ENCODE measurements around the gene CEP192. TPM values are rescaled to one million over a fixed set of nuclear protein-coding genes. Genes with fewer than 3 reads are reported as not detected.

The CEP192 gene
- total and polyA plus RNA-seq, 2 donors from 2014 or later: 4.9 to 31.7 TPM

DNA sequence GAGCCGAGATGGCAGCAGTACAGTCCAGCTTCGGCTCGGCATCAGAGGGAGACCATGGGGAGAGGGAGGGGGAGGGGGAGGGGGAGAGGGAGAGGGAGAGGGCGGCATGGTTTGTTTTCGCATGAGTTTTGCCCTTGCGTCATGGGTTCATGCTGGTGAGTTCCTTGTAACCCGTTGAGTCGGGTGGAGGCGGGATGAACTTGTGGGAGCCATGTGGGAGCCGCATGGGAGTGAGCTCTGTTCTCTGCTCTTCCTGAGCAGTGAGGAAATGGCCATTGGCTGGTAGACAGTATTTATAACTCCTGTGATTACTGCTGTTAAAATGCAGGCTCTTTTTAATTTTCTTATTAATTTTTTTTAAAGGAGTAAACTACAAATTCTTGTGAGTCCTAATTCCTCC lies 108.0 kb downstream of the CEP192 start:
- intact Hi-C loops (cut with DNase I): no loop called here
- FAIRE-seq (no peak), DNase-seq (no peak)
- H3K9me3 ChIP-seq (ENCODE audit: control insufficient read depth in 2 of 3, insufficient read depth in 1 of 3, low read length in 3 of 3): no peaks in the 10 kb centered on the region
- no peak overlapping the region for H3K4me3 ChIP-seq (ENCODE audit: low read length in 3 of 3)
- H3K4me1 ChIP-seq (ENCODE audit: control insufficient read depth in 2 of 3, insufficient read depth in 2 of 3, low read depth in 1 of 3, low read length in 3 of 3): no peaks in the 10 kb centered on the region
- no peak for TF ChIP-seq CTCF (IDR thresholded peaks at IDR 0.05; ENCODE audit: borderline replicate concordance, extremely low read depth, insufficient read depth)
- H3K9ac ChIP-seq (ENCODE audit: low read length in 3 of 3): no peak overlapping the region
- no peak overlapping the region for H3K27ac ChIP-seq (ENCODE audit: low read depth in 2 of 2, low read length in 2 of 2)
- H3K27me3 ChIP-seq (ENCODE audit: control insufficient read depth, insufficient read depth, low read length): no peaks in the 10 kb centered on the region
- H3K36me3 ChIP-seq (ENCODE audit: control insufficient read depth in 2 of 3, insufficient read depth in 3 of 3, low read length in 3 of 3): peaks cover 5 to 31% (median 23%) of the 10 kb centered on the region in 3 donors

GRCh38 chr18:13100942-13101658 lies 109.9 kb downstream of the CEP192 start:
- FAIRE-seq (no peak), DNase-seq (no peak)
- H3K4me3 ChIP-seq (ENCODE audit: low read length in 3 of 3): no peak overlapping the region
- TF ChIP-seq CTCF (IDR thresholded peaks at IDR 0.05; ENCODE audit: borderline replicate concordance, extremely low read depth, insufficient read depth): no peak
- no peaks in the 10 kb centered on the region for H3K9me3 ChIP-seq (ENCODE audit: control insufficient read depth in 2 of 3, insufficient read depth in 1 of 3, low read length in 3 of 3)
- peaks cover 5 to 33% (median 31%) of the 10 kb centered on the region in 3 donors for H3K36me3 ChIP-seq (ENCODE audit: control insufficient read depth in 2 of 3, insufficient read depth in 3 of 3, low read length in 3 of 3)
- H3K4me1 ChIP-seq (ENCODE audit: control insufficient read depth in 2 of 3, insufficient read depth in 2 of 3, low read depth in 1 of 3, low read length in 3 of 3): no peaks in the 10 kb centered on the region
- intact Hi-C loops (cut with DNase I): no loop called here
- H3K9ac ChIP-seq (ENCODE audit: low read length in 3 of 3): no peak overlapping the region
- H3K27ac ChIP-seq (ENCODE audit: low read depth in 2 of 2, low read length in 2 of 2): no peak overlapping the region
- H3K27me3 ChIP-seq (ENCODE audit: control insufficient read depth, insufficient read depth, low read length): no peaks in the 10 kb centered on the region

- no peak for TF ChIP-seq CTCF (IDR thresholded peaks at IDR 0.05; ENCODE audit: borderline replicate concordance, extremely low read depth, insufficient read depth)
- intact Hi-C loops (cut with DNase I): no loop called here
- Histone ChIP-seq H3K27ac (ENCODE audit: low read depth in 2 of 2, low read length in 2 of 2) (no peak overlapping the region), H3K4me1 (ENCODE audit: control insufficient read depth in 2 of 3, insufficient read depth in 2 of 3, low read depth in 1 of 3, low read length in 3 of 3) (no peaks in the 10 kb centered on the region), H3K9me3 (ENCODE audit: control insufficient read depth in 2 of 3, insufficient read depth in 1 of 3, low read length in 3 of 3) (no peaks in the 10 kb centered on the region), H3K9ac (ENCODE audit: low read length in 3 of 3) (no peak overlapping the region), H3K36me3 (ENCODE audit: control insufficient read depth in 2 of 3, insufficient read depth in 3 of 3, low read length in 3 of 3) (peaks cover 2 to 29% (median 28%) of the 10 kb centered on the region in 3 donors), H3K4me3 (ENCODE audit: low read length in 3 of 3) (no peak overlapping the region), H3K27me3 (ENCODE audit: control insufficient read depth, insufficient read depth, low read length) (no peaks in the 10 kb centered on the region)
- FAIRE-seq (no peak), DNase-seq (no peak)
Observed at GRCh38 chr18:13101659-13102197, 110.6 kb downstream of the CEP192 start.
